ENCODE measurements around the gene NDRG2.
"Not testable (repeated sequence)": the region's sequence is repeated elsewhere in the genome, so short reads cannot be mapped to it uniquely, and the experiment has no call there.

NDRG2 gene

DNA sequence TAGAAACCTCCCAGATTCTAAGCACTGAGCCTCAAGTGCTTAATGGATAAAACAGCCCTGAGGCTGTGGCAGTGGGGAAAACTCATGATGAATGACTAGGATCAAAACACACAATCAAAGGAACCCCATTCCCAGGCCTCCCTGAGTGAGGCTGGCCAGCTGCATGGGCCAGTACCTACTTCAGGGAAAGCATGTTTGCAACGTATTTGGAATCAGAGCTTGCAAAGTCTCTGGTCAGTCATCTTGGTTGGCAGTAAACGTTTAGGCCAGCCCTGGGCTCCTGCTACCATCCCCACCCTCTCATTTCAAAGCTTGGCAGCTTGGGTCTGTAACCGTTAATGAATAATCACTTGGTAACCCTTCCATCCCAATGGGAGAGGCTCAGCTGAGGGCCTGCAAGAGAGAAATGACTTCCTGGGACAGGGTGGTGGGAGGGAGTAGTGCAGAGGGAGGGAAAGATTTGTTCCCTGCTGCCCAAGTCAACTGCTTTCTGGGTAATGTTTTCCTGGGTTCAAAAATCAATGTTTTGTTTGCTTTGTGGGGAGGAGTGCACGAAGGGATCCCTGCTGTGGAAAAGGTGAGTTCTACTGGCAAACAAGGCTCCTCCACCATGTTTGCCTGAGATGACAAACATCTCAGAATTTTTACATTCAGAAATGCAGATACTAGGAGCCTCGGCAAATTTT, 30.7 kb upstream of the NDRG2 start:
- DNase-seq (ENCODE audit: low read depth in 2 of 2) = no peak

DNA sequence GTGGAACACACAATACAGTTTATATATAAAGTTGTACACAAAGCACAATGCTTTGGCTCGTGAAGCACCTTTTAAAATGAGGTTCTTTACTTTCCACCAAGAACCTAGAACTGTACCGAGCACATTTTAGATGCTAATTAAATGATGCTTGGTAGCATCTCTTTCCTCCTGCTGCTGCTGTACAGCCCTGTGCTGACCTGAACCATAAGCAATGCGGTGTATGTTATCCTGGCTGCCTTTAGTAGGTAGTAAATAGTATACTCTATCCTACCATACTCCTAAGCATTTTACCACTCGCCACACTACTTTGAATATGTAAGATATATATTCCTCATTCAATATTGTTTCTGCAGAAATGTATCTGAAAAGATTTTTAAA, 29.9 kb upstream of the NDRG2 start:
- DNase-seq (ENCODE audit: low read depth in 2 of 2) = no peak

DNA sequence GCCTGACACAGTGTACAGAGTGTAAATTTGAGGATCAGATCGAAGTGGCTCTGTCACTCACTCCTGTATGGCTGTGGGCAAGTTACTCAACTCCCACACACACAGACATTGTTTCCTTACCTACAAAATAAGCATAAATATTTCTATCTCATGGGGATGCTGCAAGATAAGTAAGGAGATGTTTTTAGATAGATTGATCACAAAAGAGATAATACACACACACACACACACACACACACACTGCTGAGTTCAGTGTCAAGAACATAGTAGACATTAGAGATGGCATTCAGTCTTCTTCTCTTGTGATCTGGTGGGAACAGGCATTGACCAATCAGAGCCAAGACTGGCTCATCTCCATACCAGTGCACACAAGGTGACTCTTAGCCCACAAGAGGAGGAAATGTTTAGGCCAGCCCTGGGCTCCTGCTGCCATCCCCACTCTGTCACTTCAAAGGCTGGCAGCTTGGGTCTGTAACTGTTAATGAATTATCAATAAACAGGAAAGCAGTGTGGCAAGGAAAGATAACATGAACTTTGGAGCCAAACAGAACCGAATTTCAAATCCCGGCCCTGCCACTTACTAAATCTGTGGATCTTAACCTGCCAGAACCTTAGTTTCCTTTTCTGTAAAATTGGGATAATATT, 29.4 kb upstream of the NDRG2 start:
- no peak for DNase-seq (ENCODE audit: low read depth in 2 of 2)

DNA sequence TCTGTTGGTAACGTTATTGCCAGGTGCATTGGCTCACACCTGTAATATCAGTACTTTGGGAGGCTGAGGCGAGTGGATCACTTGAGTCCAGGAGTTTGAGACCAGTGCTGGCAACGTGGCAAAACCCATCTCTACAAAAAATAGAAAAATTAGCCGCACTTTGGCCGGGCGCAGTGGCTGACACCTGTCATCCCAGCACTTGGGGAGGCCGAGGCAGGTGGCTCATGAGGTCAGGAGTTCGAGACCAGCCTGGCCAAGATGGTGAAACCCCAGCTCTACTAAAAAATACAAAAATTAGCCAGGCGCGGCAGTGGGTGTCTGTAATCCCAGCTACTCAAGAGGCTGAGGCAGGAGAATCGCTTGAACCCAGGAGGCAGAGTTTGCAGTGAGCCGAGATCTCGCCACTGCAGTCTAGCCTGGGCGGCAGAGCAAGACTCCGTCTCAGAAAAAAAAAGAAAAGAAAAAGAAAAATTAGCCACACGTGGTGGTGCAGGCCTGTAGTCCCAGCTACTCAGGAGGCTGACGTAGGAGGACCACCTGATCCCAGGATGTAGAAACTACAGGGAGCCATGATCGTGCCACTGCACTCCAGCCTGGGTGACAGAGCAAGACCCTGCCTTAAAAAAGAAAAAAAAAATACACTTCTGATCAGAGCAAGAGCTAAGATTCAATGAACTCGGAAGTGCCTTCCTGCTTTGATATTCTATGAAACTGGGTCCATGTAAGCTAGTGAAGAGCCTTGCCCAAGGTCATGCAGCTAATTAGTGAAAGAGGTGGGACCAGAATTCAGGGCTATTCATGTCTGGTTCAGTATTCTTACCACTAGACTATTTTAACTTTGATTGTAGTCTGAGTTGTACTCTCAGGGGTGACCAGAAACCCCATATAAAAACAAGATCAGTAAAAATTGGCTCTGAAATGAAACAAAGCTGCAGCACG, 28.6 kb upstream of the NDRG2 start:
- no peak for DNase-seq (ENCODE audit: low read depth in 2 of 2)

DNA sequence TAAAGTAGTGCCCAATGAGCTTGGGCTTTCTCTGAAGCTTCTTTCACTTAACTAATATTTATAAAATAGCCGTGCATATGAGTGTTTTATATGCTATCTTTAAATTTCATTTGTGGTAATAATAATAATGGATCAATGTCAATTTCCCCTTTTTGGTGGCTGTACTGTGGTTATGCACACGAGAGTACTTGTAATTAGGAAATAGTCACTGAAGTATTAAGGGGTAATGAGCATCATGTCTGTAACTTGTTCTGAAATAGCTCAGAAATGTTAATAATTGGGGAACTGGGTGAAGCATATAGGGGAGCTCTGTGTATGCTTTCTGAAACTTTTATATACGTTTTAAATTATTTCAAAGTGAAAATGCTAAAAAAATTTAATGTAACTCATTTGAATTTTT, 25.7 kb upstream of the NDRG2 start:
- no peak for DNase-seq (ENCODE audit: low read depth in 2 of 2)

DNA sequence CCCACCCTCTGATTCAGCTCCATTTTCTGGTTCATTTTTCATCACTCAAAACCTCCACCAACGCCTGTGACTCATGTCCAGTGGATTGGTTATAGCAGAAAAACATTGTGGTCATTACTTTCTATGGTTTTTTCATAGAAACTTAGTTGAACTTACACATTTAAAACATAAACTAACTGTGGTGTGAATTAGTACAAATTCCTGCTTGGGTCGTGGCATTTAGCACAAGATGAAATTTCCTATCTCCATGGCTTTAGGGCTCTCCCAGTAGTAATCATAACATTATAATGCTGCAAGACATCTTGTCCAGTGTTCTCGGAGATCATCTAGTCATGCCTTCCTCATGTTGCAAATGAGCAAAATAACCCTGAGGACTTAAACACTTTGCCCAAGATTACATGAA, 24.4 kb upstream of the NDRG2 start:
- DNase-seq (ENCODE audit: low read depth in 2 of 2) = no peak

DNA sequence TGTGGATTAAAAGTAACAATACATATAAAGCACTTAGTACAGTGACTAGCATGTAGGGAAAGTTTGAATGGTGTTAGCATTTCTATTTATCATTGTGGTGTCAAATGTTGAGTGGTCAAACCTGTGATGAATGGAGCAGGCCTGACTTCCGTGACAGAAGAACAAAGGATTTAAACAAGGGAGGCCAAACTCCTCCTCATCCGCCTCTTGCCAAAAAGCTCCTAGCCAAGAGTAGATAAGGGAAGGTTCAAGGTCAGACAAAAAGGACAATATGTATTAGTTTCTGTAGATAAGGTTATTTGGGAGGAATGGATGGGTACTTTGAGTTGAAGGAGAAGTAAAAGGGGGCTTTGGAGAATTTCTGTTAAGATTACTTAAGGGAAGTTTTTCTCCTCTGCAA, 23.8 kb upstream of the NDRG2 start:
- no peak for DNase-seq (ENCODE audit: low read depth in 2 of 2)

DNA sequence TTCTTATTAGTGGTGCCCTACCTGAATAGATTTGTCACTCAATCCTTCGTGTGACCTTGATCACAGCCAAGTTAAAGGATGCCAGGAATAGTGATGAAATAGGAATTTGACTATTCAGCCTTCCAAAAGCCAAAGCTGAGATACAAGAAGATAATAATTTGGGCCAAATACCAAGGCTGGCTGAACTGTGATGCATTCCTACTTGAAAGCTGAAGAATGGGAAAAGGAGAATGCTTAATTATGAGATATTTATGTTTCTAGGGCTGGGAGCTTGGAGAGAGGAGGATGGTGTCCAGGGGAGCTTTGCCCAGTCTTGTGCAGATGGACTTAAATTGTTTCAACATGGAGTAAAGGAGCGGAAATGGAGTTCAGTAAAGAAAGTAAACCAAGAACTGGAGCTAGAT, 22.5 kb upstream of the NDRG2 start:
- no peak for DNase-seq (ENCODE audit: low read depth in 2 of 2)

DNA sequence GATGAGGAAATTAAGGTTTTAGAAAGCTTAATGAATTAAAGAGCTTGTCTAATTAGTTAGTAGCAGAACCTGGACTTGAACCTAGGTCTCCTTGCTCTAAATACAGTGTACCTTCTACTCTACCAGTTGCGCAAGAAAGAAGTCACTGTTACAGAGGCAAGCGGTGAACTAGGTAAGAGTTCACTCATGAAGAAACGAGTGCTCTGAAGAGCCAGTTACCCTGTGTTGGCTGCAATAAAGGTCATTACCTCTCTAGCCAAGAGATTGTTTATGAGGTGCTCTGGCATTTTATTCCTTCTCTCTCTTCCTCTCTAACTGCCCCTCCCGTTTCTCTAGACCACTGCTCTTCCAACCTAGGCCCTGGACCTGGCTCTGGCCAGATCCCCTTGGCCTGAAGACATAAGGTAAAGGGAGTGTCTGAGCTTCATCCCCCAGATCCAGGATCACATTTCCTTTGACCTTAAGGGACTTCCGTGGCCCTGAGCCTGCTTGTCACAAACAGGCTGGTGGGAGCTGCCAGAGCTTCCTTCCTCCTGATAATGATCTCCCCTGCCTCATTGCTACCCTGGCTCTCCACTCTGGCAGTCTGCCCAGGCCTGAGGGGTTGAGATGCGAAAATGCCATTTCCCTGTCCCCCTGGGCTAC, 19.2 kb upstream of the NDRG2 start:
- no peak for DNase-seq (ENCODE audit: low read depth in 2 of 2)

DNA sequence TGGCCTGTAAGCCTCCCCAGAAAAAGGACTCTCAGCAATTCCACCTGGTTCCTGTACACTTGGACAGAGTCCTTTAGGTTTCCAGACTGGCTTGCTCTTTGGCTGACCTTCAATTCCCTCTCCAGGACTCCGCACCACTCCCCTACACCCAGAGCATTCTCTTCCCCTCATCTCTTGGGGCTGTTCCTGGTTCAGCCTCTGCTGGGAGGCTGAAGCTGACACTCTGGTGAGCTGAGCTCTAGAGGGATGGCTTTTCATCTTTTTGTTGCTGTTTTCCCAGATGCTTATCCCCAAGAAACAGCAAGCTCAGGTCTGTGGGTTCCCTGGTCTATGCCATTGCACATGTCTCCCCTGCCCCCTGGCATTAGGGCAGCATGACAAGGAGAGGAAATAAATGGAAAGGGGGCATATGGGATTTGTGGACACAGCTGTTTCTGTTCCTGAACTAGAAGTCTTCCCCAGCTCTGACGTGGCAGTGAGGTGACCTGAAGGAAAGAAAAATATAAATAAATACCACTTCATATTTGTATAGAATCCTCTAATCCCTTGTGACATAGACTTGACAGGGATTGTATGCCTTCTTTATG, 18.6 kb upstream of the NDRG2 start:
- DNase-seq (ENCODE audit: low read depth in 2 of 2) = no peak

DNA sequence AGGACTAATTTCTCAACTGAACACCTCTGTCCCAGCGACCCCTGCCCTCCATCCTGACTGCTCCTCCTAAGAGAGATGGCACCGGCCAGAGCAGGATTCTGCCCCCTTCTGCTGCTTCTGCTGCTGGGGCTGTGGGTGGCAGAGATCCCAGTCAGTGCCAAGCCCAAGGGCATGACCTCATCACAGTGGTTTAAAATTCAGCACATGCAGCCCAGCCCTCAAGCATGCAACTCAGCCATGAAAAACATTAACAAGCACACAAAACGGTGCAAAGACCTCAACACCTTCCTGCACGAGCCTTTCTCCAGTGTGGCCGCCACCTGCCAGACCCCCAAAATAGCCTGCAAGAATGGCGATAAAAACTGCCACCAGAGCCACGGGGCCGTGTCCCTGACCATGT, 18.1 kb upstream of the NDRG2 start:
- no peak for DNase-seq (ENCODE audit: low read depth in 2 of 2)

DNA sequence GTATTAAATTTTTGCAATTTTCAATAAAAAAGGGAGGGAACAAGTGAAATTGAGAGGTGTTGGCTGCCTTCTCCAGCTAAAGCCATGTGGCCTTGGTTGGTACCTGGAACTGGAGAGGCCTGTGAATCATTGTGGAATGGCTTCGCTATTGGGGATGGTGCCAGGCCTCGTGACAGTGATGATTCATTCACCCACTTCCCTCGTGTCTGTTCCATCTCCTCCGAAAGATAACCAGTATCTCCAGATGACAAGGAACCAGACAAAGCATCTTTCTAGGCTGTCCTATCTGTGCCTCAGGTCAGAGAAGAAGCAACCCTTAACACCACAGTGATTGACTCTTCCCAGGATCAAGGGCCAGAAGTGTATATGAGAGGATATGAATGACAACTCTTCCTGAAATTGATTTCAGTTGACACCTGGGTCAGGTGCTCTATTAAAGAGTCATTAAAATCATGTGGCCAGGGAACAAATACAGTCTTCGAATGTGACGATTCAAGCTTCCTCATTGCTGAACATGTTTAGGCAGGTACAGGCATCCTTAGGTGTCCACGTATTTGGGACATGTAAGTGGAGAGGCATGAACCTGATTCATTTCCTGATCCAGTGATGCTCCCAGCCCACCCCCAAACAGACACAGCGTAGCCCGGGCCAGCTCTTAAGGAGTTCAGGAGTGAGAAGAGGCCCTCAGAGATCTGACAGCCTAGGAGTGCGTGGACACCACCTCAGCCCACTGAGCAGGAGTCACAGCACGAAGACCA, 17.0 kb upstream of the NDRG2 start, which contains the start of gene RNASE7:
Gene RNASE7 (plus strand): TSS at position 687 of the 758 bp plus-strand sequence. CDS start 631 bp downstream, outside the sequence.
- DNase-seq (ENCODE audit: low read depth in 2 of 2) = no peak

DNA sequence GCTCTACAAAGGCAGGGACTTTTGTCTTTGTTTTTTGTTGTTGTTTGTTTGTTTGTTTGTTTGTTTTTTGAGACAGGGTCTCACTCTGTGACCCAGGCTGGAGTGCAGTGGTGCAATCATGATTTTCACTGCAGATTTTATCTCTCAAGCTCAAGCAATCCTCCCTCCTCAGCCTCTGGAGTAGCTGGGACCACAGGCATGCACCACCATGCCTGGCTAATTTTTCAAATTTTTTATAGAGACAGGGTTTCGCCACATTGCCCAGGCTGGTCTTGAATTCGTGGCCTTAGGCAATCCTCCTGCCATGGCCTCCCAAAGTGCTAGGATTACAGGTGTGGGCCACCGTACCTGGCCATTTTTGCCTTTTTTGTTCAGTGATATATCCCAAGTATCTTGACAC, 16.1 kb upstream of the NDRG2 start:
- not testable (repeated sequence) for DNase-seq (ENCODE audit: low read depth in 2 of 2)

DNA sequence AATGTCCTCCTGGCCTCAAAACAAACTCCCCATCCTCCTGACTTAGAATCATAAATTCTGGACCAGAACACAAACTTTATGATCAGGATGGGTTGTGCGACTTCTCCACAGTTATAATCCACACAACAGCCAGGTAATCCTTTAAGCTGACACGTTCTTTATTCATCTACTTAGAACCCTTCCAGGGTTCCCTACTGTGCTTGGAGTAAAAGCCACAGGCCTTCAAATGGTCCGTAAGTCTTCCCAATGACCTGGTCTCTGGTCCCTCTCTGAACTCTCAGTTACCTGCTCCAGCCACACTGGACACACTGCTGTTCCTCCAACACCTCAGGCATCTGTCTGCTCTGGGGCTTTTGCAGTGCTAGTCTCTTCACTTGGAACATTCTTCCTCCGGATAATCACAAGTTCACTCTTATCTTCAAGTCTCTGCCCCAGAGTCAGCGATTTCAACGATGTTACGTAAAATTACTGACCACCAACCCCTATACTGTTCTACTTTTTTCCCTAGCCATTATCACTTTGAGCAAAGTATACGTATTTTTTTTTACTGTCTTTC, 15.6 kb upstream of the NDRG2 start:
- no peak for DNase-seq (ENCODE audit: low read depth in 2 of 2)

DNA sequence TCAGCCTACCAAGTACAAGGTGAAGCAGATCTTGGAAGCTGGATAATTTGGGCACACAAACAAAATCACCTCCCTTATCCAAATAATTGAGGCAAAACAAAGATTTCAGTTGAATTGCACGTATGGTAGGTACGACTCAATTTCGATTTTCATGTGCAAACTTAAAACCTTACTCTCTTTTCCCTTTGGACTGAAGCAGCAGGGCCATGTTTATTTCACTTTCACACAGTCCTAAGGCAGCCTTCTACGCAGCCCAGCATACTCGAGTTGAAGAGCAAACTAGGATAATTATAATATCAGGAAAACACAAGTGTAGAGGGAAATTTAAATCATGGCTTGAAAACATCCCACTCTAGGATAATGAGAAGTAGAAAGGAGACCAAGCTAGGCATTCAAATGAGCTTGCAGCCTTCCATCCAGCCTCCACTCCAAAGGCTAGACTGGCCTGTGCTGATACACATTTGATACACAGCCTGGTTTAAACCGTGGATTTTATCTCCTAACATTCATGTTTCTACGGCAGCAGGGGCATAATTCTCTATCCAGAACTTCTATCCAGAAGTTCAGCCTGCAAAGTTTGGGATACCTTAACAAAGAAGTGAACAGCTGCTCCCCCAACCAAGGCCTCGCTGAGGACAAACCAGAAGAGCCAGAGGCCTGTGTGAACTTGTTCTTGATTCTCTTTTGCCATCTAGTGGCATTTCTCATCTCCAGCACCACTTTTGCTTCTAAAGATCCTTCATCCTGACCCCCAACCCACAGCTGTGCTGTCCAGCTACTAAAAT, 14.9 kb upstream of the NDRG2 start:
- peak in 1 of 2 experiments; percentile 27 for DNase-seq (ENCODE audit: low read depth in 2 of 2)

DNA sequence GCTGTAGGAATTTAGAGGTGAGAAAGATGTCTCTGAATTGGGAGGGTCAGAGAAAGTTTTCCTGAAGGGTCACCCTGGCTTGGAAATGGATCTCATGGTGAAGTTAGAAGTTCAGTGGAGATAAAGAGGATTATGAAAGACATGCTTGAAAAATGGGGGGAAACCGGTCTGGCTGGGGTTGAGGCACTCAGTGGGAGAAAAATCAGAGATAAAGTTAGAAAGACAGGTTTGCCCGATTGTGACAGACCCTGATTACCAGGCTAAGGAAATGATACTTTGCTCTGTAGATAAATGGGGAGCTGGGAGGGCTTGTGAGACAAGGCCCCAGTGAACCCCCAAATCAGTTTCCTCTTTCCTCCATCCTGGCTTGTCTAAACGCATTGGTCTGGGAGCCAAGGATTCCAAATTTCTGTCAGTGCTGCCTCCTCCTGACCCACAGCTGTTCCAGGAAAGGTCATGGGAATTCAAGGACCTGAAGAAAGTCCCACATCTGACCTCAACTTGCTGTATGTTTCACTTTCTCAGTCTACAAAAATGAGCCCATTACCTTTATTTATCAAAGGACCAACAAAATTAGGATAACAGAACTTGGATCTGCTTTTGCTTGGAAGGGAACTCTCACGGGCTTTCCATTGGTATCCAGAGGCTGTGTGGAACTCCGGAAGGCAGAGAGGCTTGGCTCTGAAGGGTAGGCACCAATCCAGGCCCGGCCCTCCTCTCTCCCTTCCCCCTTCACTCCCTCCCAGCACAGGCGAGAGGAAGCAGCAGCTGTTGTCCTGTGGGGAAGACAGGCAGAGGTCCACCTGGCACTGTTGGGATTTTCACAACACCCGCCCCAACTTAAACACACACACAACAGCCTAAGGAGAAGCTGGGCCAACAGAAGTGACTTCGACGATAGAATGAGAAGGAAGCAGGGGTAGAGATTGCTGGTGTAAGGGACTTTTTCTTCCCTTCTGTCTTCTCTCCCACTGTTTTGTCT, 13.9 kb upstream of the NDRG2 start:
- DNase-seq (ENCODE audit: low read depth in 2 of 2) = no peak

DNA sequence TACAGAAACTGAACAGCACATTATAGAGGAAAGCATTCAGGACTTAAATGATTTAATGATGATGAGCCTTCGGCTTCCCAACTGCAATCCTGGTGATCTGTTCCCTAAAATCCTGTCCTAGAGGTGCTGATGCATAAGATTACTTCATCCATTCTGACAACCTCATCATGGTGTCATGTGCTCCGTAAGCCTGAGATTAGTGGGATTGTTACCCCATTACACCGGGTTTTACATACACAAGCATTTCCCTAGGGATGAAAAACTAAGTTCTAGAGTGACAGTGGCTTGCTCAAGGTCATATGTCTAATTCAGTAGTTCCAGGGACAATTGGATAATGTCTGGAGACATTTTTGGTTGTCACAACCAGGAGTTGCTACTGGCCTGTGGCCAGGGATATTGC, 12.3 kb upstream of the NDRG2 start:
- DNase-seq (ENCODE audit: low read depth in 2 of 2) = no peak

DNA sequence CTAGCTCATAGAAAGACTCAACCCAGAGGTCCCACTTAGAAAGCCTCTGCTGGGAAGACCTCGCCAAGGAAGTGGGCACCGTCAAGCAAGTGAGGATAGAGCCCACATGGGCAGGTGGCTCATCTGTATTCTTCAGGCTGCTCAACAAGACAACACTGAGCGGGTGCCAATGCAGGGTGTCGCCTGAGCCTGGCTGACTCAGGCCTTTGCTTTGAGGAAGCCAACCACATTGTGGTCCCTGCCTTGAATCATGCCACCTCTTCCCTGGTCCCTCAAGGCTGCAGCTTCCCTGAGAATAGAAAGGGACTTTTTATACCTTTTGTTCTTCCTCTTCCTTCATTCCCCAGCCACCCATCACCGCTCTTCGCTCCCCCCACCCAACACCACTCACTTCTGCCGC, 11.9 kb upstream of the NDRG2 start:
- no peak for DNase-seq (ENCODE audit: low read depth in 2 of 2)

DNA sequence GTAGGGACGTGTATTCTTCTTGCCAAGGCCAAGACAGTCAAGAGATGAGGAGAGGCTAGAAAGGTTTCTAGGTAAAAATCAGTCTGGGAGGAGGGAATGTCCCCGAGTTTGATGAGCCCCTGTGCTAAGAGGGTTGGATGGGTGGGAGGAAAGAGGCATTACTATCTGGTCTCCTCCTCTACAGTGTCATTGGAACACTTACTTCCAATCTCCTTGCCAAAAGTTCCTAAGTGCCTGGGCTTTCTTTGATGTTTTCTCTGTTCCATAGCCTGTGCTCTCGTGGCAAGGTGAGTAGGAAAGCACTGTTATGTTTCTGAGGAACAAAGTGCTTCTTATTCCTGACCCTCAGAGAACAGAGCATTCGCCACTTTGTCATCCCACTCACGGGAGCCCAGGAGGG, 9.8 kb upstream of the NDRG2 start, which contains the start of gene RNASE13:
Gene RNASE13 (minus strand): TSS at position 101 of the 400 bp plus-strand sequence. CDS start 519 bp downstream, outside the sequence.
- no peak for DNase-seq (ENCODE audit: low read depth in 2 of 2)
